ENCODE measurements around the gene KHSRP.
"Not testable (repeated sequence)": the region's sequence is repeated elsewhere in the genome, so short reads cannot be mapped to it uniquely, and the experiment has no call there.

Gene KHSRP

DNA sequence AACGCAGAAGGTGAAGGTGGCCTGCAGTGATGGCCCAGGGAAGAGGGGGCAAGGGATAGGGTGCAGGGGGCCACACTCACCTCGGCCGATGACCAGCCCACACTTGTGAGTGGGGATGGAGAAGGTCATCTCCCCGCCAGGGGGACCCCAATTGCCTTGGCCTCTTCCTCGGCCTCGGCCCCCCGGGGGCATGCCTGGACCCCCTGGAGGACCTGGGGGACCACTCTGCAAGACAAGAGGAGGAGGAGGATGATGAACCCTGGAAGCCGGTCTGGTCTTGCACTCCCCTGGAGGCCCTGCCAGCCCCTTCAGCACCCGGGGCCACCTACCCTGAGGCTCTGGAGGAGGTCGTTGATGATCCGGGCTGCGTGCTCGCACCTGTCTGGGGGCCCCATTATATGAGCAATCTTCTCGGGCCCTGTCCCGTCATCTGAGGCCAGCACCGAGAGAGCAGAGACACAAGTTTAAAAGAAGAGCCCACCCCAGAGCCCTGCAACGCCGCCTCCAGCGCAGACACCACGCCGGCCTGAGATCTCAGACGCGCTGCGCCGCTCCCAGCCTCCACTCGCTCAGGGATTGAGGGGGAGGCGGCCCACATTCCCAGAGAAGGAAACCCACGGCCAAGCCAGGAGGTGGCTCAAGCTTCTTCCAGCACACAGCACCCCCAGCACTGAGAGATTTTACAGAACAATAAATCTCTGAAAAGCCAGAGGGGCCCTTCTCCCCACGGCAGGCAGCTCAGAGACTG is 7.8 kb downstream of the KHSRP start:
- DNase-seq: no peak

DNA sequence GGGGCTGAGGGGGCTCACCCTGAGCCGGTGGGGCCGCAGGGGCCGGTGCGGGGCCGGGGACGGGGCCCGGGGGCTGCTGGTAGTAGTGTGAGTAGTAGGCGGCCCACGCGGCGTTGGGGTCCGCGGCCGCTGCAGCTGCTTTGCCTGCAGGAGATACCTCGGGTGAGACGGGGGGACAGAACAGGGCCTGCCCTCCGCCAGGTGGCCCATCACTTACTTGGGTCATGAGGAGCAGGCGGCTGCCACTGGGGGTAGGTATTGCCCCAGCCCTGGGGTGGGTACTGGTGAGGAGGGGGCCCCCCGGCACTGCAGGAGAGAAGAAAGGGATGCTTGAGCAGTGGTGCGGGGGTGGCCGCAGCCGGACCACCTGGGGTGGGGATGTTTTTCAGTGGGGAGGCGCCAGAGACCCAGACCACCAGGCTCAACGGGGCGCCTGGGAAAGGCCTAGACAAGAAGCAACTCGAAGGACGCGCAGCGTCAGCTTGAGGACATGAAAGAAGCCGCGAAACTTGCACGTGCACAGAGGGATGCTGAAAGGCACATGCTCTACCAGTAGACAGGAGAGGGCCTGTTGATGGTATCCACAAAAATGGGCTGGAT is 8.9 kb downstream of the KHSRP start:
- DNase-seq: no peak

DNA sequence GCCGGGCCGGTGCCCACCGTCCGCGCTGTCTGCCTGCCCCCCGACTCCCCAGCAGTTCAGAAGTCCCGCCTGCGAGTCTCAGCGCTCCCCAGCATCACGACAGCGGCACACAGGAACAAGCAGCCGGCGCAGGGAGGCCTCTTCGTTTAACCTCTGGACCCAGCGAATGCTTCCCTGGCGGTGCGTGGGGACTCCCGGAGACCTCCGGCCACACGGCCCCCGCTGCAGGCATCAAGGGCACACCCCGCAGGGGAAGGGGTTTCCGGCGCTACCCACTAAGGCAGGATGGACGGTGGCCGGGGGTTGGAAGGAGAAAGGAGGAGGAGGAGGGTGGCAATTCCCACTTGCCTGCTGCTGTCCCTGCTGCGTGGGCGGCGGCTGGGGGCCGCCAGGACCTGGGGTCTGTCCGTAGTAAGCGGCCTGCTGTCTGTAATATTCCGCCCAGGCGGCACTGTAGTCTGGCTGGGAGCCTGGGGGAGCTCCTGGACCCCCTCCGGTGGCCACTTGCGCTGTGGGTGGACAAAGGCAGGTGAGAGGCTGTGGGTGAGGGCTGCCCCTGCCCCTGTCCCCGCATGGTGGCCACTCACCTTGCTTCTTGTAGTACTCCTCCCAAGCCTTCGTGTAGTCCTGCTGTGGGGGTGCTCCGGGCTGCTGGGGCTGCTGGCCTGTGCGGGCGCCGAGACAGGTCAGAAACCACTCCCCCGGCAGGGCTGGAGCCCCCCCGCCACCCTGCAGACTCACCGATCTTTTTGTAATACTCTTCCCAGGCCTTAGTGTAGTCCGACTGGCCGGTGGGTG is 9.6 kb downstream of the KHSRP start:
- DNase-seq: no peak

DNA sequence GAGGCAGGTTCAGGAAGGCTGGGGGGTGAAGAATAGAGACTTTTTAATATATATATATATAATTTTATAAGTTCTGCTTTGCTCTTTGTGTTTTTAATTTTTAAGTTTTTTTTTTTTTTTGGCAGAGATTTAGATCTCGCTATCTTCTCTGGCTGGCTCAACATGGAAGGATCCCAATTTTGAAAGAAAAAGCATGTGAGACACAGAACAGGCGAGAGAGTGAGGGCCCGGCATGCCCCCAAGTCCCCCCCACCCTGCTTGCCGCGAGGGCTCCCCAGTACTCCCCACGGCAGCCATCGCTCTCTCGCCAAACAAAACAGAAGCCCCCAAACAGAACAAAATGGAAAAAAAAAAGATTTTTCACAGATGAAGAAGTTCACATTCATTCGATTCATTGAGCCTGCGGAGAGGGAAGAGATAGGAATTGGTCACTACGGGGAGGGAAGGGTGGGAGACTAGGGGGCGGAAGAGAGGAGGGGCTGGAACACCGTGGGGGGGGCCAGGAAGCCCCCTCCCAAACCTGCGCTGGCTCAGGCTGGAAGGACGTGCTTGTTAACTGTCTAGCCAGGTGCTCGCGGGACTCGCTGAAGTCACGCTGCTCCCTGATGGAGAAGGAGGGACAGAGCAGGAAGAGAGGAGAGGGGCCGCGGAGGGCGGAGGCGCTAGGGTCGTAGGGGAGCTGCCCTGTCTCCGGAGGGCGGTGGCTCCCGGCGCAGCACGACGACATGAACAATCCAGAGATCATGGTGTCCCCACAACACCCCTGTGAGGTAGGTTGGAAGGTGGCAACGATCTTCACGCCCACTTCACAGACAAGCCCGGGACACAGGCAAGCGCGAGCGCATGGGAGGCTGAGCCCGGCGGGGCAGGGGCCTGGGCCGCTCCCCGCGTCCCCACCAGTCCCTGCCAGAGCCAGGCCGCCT is 10.6 kb downstream of the KHSRP start:
- no peak for DNase-seq

DNA sequence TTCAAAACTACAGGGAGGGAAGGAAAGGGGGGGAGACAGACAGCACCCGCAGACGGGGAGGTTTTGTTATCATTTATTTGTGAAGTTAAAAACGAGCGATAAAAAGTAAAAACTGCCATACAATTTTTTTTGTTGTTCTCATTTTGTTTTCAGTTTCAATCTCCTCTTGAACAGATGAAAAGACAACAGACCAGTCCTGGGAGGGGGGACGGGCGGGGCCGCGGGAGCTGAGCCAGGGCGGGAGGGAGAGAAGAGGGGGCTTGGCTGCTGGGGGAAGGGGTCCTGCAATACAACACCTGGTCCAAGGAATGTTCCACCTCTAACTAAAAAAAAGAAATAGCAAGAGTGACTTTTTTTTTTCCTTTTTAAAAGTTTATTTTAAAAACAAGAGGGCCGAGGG is 11.3 kb downstream of the KHSRP start:
- no peak for DNase-seq

DNA sequence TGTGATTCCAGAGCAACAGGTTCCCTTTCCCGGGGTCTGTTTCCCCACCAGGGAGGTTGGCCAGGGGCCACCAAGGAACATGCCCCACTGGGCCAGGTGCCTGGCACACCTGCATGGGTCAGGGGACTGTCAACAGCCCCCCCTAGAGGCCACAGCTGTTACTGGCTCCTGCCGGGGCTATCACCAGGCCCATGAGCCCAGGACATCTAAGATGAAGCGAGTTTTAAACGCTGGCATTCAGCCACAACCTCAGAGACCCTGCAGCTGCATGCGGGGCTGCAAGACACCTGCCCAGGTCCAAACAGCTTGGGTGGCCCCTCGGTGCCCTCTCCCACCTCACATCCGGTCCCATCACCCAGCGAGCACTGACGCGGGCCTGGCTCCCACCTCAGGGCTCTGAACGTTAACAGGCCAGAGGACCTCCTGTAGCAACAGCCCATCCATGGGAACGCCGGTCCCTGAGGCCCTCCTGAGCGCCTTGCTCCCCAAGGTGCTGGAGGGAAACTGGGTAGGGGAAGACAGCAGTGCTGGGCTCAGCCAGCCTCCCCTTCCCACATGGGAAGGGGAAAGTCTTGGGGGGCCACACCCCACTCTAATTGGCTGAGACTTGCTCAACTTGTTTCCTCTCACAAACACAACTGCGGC is 12.0 kb downstream of the KHSRP start:
- DNase-seq: peak; percentile 67

DNA sequence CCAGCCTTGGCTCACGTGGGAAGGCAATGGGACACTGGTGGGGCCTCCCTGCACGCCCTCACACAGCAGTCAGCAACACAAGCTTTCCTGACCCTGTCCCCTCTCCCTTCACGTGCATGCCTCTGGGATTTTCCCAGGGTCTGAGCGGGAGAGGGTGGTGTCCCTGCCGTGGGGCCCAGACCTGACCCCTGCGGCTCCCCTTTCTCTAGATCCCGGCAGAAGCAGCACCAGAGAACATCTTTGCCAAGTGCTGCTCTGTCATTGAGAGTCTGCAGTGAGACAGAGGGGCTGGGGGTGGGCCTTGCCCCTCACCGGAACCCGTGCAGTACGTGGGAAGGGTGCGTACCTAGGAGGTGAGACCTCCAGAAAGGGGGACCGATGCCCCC is 12.6 kb downstream of the KHSRP start:
- DNase-seq: no peak

DNA sequence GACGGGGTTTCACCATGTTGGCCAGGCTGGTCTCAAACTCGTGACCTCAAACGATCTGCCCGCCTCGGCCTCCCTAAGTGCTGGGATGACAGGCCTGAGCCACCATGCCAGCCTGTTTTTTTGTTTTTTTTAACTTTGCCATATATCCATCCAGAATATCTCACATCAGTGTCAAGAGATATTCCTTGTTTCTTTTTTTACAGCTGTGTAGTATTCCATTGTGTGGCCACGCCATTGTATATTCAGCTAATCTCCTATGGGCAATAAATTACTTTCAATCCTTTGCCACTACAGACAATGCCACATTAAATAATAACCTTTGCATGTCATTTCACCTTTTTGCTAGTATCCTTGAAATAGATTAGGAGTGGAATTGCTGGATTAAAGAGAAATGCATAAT is 15.3 kb downstream of the KHSRP start:
- DNase-seq: no peak

DNA sequence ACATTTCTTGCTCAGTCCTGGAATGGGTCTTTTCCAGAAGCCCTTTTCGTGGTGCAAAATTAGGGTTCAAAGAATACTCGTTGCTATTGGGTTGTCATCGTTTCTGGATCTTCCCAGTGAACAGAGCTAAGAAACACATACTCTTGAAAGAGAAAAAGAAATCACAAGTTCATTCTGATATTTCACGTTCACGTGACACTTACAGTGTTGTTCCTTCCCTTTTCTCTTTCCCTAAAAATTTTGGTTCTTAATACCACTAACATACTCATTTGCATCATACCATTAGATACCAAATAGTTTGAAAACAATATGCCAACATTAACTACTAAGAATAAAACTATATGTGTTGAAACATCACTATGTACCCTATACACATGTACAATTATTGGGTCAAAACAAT is 18.2 kb downstream of the KHSRP start:
- DNase-seq: no peak

DNA sequence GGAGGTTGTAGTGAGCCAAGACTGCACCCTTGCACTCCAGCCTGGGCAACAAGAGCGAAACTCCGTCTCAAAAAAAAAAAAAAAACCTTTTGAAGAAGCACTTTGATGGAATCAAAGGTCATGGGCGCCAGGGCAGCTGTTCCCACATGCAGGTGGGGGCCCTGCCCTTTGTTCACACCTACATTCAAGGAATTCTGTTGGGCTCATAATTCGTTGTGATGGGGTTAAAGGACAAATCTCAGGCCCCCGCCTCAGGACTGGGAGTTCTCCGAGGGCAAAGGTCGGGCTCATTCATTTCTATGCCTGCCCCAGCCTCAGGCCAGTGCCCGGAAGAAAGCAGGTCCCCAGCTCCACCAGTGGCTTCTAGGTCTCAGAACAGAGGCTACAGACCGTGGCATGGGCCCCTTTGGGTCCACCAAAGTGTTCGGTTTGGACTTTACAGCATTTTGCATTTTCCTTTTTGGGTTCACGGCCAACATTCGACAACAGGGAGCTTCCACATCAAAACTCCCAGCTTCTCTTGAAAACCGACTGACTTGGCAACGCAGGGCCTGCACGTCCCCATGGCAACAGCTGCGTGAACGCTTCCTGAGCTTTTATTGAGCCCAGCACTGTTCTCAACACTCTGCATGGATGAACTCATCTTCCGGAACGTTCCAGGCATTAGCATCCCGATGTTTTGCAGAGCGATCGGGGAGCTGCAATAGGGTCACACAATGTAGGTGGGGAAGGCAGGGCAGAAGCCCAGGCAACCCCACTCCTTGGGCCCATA is 21.6 kb downstream of the KHSRP start:
- DNase-seq: no peak

DNA sequence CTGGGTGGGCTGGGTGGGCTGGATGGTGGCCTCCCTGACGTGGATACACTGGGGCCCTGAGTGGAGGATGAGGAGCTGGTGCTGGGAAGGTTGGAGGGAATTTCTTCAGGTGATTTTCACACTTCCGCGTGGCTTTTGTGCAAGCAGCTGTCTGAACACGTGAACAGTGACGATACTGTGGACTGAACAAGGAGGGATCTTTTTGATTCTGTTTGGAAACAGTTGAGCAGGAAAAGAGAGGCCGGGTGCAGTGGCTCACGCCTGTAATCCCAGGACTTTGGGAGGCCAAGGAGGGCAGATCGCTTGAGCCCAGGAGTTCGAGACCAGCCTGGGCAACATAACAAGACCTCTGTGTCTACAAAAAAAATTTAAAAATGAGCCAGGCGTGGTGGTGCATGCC is 22.6 kb downstream of the KHSRP start:
- no peak for DNase-seq

DNA sequence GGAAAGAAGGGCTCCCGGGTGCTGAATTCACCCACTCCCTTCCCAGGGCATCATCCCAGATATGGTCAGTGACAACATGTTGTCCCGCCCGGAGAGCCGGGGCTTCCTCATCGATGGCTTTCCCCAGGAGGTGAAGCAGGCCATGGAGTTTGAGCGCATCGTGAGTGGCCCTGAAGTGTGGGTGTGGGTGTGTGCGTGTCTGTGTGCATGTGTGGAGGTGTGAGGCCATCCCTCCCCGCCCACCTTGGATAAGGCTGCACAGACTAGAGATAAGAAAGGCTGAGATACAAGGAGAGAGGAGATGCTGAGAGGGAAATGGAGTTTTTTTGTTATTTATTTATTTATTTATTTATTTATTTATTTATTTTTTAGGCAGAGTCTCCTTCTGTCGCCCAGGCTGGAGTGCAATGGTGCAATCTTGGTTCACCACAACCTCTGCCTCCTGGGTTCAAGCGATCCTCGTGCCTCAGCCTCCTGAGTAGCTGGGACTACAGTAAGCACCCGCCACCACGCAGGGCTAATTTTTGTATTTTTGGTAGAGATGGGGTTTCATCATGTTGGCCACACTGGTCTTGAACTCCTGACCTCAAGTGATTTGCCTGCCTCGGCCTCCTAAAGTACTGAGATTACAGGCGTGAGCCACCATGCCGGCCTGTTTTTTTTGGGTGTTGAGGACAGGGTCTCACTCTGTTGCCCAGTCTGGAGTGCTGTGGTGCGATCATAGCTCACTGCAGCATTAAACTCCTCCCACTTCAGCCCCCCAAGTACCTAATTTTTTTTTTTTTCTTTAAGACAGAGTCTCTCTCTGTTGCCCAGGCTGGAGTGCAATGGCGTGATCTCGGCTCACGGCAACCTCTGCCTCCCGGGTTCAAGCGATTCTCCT is 24.3 kb downstream of the KHSRP start:
- DNase-seq: not testable (repeated sequence)

DNA sequence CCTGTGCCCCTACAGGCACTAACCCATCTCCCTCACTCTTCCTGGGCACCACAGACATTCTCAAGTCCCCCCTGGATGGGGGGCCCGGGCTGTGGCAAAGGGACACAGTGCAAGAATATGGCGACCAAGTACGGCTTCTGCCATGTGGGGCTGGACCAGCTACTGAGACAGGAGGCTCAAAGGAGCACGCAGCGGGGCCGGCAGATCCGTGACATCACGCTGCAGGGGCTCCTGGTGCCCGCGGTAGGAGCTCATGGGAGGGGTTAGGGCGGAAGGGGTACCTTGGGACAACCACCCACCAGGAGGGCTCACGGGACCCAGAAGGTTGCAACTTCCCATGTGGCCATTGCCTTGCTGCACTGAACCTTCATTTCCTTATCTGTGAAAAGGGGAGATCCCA is 28.3 kb downstream of the KHSRP start:
- no peak for DNase-seq

DNA sequence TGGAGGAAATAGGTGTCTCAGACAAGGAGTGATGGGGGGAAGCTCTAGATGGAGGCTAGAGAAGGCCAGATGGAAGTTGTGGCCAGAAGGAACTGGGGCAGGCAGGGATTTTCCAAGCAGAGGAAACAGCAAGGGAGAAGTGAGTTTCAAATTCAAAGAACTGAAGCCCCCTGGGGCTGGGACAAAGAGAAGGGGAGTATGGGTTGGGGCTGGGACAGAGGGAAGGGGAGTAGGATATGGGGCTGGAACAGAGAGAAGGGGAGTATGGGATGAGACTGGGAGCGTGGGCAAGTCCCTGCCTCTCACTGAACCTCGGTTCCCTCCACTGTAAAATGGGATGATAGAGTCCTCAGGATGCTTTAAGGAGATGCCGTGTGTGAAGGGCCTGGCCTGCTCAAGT is 29.8 kb downstream of the KHSRP start:
- DNase-seq: no peak

DNA sequence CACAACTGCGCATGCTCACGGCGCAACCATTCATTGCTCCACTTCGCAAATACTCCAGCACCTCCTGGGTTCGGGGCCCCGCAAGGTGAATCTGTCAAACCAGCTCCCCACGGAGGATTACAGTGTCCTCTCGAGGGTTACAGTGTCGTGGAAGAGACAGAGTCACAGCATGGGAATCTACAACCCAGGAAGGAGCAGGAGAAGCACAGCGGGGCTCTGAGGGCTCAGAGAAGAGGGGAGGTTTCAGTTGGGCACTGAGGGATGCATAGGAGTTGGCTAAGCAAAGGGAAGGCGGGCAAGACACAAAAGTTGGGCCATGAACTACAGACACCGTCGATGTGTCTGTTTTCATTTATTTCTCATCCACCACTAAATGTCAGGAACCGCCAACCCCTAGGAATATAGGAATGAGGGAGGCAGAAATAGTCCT is 30.6 kb downstream of the KHSRP start:
- peak; percentile 85 for DNase-seq

DNA sequence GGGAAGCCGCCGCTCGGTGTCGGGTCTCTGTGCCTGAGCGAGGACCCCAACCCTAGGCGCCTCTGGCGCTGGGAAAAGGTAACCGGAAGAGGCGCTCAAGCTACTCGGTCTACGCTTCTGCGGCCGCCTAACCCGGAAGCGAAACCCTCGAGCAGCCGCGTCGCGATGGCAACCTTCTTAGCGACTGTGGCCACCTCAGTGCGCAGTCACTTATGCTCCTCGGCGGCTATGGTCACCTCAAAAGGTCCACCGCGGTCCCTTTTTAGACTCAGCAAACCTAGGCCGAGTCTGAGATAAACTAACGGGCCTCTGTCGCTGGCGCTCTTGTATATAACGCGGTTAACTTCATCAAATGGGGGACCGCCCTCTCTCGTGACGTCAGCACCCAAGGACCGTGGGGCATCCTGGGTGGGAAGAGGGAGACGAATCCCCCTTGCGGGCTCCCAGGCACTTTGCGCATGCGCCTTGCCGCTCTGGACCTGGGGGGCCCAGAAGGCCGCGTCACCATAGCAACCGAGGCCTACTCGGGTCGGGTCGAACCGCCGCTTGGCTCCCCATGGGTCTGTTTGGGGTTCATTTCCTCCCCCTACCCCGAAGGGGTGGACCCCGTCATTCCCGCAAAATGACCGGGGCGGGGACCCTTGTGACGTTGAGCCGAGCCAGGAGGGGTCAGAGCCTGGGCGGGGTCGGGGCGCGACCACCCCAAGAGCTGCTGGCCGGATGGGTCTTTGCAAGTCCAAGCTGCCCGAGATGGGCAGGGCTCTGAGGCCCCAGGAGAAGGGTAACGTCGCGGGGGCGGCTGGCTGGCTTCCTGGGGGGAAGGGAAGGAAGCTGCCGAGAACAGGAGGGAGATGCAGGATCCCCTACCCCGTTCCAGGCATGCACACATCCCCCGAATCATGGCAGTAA is 31.3 kb downstream of the KHSRP start, which contains the start of gene GTF2F1:
Gene GTF2F1 (minus strand): TSS at position 91 of the 909 bp plus-strand sequence. CDS start 169 bp downstream, outside the sequence.
- DNase-seq: peak; percentile 96

DNA sequence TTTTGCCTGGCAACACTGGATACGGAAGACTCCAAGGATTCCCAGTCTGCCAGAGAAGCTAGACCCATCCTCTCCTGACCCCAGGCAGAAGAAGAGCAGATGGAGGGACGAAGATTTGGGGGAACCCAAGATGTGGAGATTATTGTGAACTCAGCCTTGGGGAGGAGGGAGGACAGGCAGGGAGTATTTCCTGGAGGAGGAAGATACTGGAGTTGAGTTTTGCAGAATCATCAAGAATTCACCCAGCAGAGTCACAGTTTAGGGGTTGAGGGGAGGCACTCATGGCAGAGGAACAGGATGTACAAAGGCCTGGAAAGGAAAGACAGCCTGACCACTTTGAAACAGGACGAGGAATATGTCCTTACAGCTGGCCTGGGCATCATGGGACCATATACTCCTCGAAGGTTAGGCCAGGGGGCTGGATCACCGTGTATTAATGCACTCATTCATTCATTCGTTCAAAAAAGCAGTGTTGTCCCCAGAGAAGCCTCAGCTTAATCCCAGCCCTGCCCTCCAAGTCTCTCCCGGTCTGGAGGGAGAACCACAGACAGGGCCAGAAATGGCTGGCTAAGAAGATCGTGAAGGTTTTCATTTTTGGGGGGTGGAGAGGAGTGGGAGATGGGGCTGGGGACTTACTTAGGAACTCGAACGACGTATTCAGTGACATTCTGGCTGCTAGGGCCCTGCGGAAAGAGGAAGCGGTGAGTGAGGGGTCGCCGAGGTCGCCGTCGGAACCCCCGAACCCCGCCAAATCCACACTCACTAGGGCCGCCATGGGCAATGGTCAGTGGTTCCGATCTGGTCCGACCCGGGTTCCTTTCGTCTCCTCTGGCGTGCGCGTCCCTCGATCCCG is 32.2 kb downstream of the KHSRP start:
- no peak for DNase-seq

DNA sequence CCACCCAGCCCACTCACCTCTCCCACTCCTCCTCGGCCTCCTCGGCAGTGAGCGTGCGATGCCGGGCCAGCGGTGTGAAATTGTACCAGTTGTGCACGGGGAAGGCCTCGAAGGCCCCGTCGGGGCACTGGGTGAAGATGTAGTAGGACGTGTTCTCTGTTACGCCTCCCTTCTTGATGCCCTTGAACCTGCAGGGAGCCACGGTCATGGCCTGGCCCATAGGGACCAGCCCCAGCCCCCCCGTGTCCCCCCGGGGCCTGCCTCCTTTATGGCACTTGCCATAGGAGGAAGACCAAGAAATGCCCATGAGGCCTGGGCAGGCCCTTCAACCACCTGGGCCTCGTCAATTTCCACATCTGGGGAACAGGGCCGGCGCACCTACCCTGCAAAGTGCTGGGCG is 37.2 kb downstream of the KHSRP start:
- no peak for DNase-seq
